Measurements from ENCODE around the gene GCHFR. TPM values are rescaled to one million over a fixed set of nuclear protein-coding genes. Genes with fewer than 3 reads are reported as not detected.
A peak's percentile ranks its signal among the peaks of the same experiment; 100 is the strongest.

Gene GCHFR
- total RNA-seq, 2 donors from 2014 or later: 26.4 to 43.6 TPM

DNA sequence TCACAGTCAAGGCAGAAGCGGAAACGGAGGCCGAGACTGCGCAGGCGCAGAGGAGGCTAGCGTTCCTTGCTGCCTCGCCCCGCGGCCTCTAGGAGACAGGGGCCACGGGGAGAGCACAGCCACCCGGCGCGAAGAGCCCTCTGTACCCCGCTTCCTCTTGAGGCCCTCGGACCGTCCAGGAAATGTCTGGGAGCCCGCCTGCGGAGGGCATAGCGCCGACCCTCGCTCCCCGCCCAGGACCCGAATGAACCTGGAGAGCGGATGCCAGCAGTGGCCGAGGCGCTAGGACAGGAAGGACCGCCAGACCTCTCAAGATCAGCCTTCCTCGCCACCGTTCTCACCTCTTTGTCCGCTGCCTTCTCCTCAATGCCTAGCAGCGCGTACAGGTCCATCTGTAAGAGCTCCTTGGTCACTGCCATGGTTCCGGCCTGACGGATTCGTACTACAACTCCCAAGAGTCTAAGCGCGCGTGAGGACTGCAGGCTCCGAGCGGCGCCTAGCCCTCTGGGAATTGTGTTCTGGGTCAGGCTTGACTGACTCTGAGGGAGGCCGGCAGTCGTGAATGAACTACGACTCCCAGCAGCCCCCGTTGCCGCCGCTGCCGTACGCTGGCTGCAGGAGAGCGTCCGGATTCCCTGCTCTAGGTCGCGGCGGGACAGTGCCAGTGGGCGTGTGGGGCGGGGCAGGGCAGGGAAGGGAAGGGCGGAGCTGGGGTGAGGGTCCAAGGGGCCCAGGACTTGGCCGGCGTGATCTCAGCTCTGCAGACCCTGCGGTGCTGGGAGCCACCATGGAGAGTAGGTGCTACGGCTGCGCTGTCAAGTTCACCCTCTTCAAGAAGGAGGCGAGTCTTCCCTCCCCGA lies 43.4 kb downstream of the GCHFR start, which contains the start of the genes DNAJC17 and ZFYVE19:
Gene DNAJC17 (minus strand): TSS at position 446 of the 860 bp plus-strand sequence. CDS start 27 bp downstream, at position 419.
Gene ZFYVE19 (plus strand): TSS at position 62 of the 860 bp plus-strand sequence. CDS start 501 bp downstream, at position 563.
- Histone ChIP-seq H3K9me3 (no peaks in the 10 kb centered on the region), H3K36me3 (replicated peaks in 1 of 2; ENCODE audit: insufficient read depth in 1 of 2, low read depth in 2 of 2) (peaks cover 0 to 5% of the 10 kb centered on the region in 2 donors), H3K4me3 (peak within 1 kb of the TSS; percentile 70 to 74), H3K27ac (peak within 1 kb of the TSS; percentile 73 to 89 (median 88)), H3K27me3 (no peaks in the 10 kb centered on the region), H3K4me1 (peaks cover 28% of the 10 kb centered on the region)
- DNase-seq (peak; percentile 95 to 98 (median 98)), ATAC-seq (peak; percentile 98)
- peak in 2 of 3 donors; percentile 53 to 63 for TF ChIP-seq POLR2A (IDR thresholded peaks at IDR 0.05)
- TF ChIP-seq, protein P1, sequence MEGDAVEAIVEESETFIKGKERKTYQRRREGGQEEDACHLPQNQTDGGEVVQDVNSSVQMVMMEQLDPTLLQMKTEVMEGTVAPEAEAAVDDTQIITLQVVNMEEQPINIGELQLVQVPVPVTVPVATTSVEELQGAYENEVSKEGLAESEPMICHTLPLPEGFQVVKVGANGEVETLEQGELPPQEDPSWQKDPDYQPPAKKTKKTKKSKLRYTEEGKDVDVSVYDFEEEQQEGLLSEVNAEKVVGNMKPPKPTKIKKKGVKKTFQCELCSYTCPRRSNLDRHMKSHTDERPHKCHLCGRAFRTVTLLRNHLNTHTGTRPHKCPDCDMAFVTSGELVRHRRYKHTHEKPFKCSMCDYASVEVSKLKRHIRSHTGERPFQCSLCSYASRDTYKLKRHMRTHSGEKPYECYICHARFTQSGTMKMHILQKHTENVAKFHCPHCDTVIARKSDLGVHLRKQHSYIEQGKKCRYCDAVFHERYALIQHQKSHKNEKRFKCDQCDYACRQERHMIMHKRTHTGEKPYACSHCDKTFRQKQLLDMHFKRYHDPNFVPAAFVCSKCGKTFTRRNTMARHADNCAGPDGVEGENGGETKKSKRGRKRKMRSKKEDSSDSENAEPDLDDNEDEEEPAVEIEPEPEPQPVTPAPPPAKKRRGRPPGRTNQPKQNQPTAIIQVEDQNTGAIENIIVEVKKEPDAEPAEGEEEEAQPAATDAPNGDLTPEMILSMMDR (IDR thresholded peaks at IDR 0.05): peak in 4 of 7 experiments; percentile 19 to 39 (median 33)
- WGBS, 2 donors: 0% methylated on average over 8 to 64 of the region's 64 CpGs
- intact Hi-C loops (cut with DNase I): no loop called here

DNA sequence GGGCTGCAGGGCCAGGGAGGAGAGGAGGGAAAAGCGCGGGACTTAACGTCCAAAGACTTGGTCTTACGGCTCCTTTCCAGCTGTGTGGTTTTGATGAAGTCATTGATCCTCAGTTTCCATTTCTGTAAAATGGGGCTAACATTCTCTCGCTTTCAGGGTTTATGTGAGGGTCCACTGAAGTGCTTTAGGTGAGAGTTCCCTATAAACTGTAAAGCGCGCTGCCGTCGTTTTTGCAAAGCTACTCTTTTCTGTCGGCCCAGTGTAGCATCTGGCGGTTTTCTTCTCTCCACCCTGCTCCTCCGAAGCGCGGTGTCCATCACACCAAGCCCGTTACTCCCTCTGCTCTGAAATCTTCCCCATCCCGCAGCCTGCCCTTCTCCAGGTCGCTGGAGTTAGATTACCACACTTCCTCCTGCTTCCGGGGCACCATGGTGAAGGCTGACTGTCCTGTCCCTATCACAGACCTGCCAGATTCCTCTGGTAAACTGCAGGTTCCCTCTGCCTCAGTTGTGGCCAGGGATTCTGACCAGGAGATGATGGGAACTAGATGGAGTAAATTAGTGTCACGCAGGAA lies 44.1 kb downstream of the GCHFR start:
- 7 to 57% methylated on average over 15 to 19 of the region's 19 CpGs for WGBS, 2 donors
- Histone ChIP-seq H3K9me3 (no peaks in the 10 kb centered on the region), H3K36me3 (replicated peaks in 1 of 2; ENCODE audit: insufficient read depth in 1 of 2, low read depth in 2 of 2) (peaks cover 0 to 5% of the 10 kb centered on the region in 2 donors), H3K27me3 (no peaks in the 10 kb centered on the region), H3K27ac (peak overlapping the region in 3 of 4 donors; percentile 73 to 89 (median 87)), H3K4me1 (peaks cover 28% of the 10 kb centered on the region), H3K4me3 (peak overlapping the region; percentile 70 to 74)
- TF ChIP-seq, protein P1 (IDR thresholded peaks at IDR 0.05): no peak
- no peak for TF ChIP-seq POLR2A (IDR thresholded peaks at IDR 0.05)
- ATAC-seq: no peak
- no peak for DNase-seq
- intact Hi-C loops (cut with DNase I): no loop called here

DNA sequence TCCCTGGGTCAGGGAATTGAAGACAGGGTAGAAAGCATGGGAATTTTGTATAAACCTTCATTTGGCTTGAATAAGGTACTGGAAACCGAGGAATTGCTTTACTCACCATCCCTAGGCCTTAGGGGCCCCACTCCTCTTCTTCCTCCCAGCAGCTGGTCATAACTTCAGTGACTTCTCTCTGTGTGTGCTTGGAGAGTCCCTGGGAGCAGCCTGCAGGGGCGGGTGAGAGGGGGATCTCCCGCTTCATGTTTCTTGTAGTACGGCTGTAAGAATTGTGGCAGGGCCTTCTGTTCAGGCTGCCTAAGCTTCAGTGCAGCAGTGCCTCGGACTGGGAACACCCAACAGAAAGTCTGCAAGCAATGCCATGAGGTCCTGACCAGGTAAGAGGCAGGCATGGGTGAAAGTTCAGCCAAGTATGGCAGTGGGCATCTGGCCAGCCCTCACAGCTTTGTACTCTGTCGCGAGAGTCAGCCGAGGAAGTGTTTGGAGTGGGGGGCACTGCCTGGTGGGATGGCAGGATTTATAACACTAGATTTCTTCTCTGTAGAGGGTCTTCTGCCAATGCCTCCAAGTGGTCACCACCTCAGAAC lies 45.1 kb downstream of the GCHFR start:
- DNase-seq (no peak), ATAC-seq (no peak)
- Histone ChIP-seq H3K4me3 (no peak overlapping the region), H3K36me3 (replicated peaks in 1 of 2; ENCODE audit: insufficient read depth in 1 of 2, low read depth in 2 of 2) (peaks cover 0 to 5% of the 10 kb centered on the region in 2 donors), H3K27ac (no peak overlapping the region), H3K4me1 (peaks cover 23% of the 10 kb centered on the region), H3K9me3 (no peaks in the 10 kb centered on the region), H3K27me3 (no peaks in the 10 kb centered on the region)
- no peak for TF ChIP-seq POLR2A (IDR thresholded peaks at IDR 0.05)
- TF ChIP-seq, protein P1 (IDR thresholded peaks at IDR 0.05): no peak
- WGBS, 2 donors: 62 to 83% methylated on average over 8 of the region's 8 CpGs
- intact Hi-C loops (cut with DNase I): no loop called here

DNA sequence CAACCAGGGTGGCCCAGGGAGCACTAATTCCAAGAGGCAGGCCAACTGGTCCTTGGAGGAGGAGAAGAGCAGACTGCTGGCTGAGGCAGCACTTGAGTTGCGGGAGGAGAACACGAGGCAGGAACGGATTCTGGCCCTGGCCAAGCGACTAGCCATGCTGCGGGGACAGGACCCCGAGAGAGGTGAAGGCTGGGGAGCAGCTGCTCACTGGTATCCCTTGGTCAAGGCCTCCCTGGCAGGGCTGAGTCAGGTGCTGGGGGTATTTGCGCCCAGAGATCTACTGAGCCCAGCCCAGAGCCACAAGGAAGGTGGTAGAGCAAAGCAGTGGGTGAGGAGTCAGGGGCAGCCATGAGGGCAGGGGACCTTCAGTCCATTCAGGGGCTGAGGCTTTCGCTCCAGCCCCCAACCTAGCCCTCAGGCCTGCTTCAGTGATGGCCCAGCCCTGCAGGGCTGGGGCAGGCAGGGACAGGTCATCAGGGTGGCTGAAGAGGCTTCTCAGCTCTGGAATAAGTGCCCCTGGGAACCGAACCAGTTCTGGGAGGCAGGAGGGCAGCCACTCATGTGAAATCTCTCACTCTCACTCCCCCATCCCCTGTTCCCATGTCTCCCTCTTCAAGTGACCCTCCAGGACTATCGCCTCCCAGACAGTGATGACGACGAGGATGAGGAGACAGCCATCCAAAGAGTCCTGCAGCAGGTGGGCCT lies 49.0 kb downstream of the GCHFR start:
- Histone ChIP-seq H3K36me3 (replicated peaks in 1 of 2; ENCODE audit: insufficient read depth in 1 of 2, low read depth in 2 of 2) (peaks cover 0 to 5% of the 10 kb centered on the region in 2 donors), H3K27ac (no peak overlapping the region), H3K4me1 (peaks cover 10% of the 10 kb centered on the region), H3K27me3 (no peaks in the 10 kb centered on the region), H3K9me3 (no peaks in the 10 kb centered on the region), H3K4me3 (no peak overlapping the region)
- TF ChIP-seq, protein P1 (IDR thresholded peaks at IDR 0.05): no peak
- TF ChIP-seq POLR2A (IDR thresholded peaks at IDR 0.05): no peak
- ATAC-seq: no peak
- WGBS, 2 donors: 93 to 94% methylated on average over 12 of the region's 12 CpGs
- DNase-seq: no peak
- intact Hi-C loops (cut with DNase I): no loop called here
